Central memory CD4-positive, alpha-beta T cell (primary cell): ENCODE results near the gene RNASEH2A.

Experiments
- DNase-seq: peaks from one replicate; pipeline ENCODE4 v3.0.0; 2022

RNASEH2A gene

GRCh38 chr19:12783291-12783848, 23.0 kb upstream of the RNASEH2A start:
- DNase-seq, result no peak

- no peak for DNase-seq
Observed at GRCh38 chr19:12783849-12784393, 22.5 kb upstream of the RNASEH2A start.

- peak; percentile 39 for DNase-seq
Observed at GRCh38 chr19:12784394-12784870, 22.0 kb upstream of the RNASEH2A start.

- DNase-seq, result peak; percentile 66
Observed at GRCh38 chr19:12784871-12785430, 21.4 kb upstream of the RNASEH2A start.

GRCh38 chr19:12785431-12786031, 20.9 kb upstream of the RNASEH2A start:
- peak; percentile 14 for DNase-seq

- no peak for DNase-seq
Observed at GRCh38 chr19:12786141-12786870, 20.1 kb upstream of the RNASEH2A start.

- no peak for DNase-seq
Observed at GRCh38 chr19:12786952-12787351, 19.4 kb upstream of the RNASEH2A start.

- no peak for DNase-seq
Observed at GRCh38 chr19:12787458-12787857, 18.9 kb upstream of the RNASEH2A start.

GRCh38 chr19:12788042-12788681, 18.2 kb upstream of the RNASEH2A start:
- DNase-seq, result no peak

GRCh38 chr19:12788682-12789097, 17.7 kb upstream of the RNASEH2A start:
- peak; percentile 39 for DNase-seq

- no peak for DNase-seq
Observed at GRCh38 chr19:12789098-12789903, 17.1 kb upstream of the RNASEH2A start.

- DNase-seq, result peak; percentile 92
Observed at GRCh38 chr19:12789904-12790619, 16.3 kb upstream of the RNASEH2A start.

GRCh38 chr19:12790628-12791344, 15.6 kb upstream of the RNASEH2A start:
- peak; percentile 48 for DNase-seq

- DNase-seq, result peak; percentile 98
Observed at GRCh38 chr19:12791345-12792050, 14.9 kb upstream of the RNASEH2A start, which contains the start of gene JUNB. TSS of gene JUNB (plus strand) at chr19:12791486. CDS start at chr19:12791772, 286 bp downstream.

GRCh38 chr19:12792051-12792852, 14.1 kb upstream of the RNASEH2A start:
- peak; percentile 63 for DNase-seq

GRCh38 chr19:12792853-12793289, 13.5 kb upstream of the RNASEH2A start:
- no peak for DNase-seq

GRCh38 chr19:12793290-12794195, 12.8 kb upstream of the RNASEH2A start:
- DNase-seq, result peak; percentile 96
